GM12874 (cell line): ENCODE results near the gene GRAP2.

Experiments used
- CTCF ChIP-seq: IDR thresholded peaks from 2 replicates; pipeline ENCODE4 v1.5.1; 2011; ENCODE audit warnings: low read depth, mild to moderate bottlenecking, control low read depth, low read length, moderate library complexity; ENCODE audit not compliant: insufficient read depth

Gene GRAP2

GRCh38 chr22:39980596-39980995 lies 79.7 kb downstream of the GRAP2 start:
- no peak for TF ChIP-seq CTCF

GRCh38 chr22:39983346-39983745 lies 82.5 kb downstream of the GRAP2 start:
- no peak for TF ChIP-seq CTCF

- TF ChIP-seq CTCF = no peak
Measured at GRCh38 chr22:39984006-39984405, 83.1 kb downstream of the GRAP2 start.

DNA sequence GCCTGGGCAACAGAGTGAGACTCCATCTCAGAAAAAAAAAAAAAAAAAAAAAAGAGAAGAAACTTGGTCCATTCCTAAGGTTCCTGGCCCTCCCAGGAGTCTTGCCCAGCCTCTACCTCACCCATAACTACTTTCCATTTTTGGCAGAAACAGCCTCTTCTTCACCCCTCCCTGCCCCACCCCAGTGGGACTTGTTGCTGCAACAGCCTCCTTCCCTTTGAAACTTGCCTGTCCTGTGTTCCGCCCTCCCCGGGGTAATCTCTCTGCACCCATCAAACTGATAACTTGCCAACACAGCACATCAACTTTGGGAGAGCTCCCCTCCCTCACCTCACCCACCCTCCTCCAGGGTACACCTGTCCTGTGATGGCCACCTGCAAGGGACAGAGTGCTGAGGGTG lies 83.9 kb downstream of the GRAP2 start:
- TF ChIP-seq CTCF = no peak

DNA sequence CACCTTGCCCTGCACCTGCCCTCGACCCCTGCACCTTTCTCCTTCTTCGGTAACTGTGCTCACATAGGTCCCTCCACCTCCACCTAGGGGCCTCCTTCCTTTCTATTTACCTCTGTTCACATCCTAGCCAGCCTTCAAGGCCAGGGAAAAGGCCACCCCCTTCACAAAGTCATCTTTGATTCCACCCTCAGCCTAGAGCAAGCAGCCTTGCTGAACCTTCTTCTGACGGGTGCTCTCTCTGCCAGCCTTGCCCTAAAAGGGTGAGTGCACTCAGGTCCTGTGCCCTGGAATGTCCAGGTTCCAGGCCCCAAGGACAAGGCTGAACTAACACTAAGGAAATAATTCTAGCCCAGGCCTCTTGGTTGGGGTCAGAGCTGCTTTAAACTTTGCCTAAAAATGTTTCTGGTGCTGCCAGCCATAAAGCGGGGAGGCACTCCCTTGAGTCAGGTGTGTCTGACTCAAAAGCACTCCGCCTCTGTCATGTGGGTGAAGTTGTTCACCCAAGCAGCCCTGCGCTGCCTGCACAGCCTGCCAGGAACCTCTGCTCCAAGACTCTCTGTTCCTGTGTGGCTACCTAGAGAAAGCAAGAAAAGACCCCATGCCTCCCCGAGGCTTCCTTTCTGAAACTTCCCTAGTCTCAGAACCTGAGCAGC lies 84.6 kb downstream of the GRAP2 start:
- TF ChIP-seq CTCF = no peak

DNA sequence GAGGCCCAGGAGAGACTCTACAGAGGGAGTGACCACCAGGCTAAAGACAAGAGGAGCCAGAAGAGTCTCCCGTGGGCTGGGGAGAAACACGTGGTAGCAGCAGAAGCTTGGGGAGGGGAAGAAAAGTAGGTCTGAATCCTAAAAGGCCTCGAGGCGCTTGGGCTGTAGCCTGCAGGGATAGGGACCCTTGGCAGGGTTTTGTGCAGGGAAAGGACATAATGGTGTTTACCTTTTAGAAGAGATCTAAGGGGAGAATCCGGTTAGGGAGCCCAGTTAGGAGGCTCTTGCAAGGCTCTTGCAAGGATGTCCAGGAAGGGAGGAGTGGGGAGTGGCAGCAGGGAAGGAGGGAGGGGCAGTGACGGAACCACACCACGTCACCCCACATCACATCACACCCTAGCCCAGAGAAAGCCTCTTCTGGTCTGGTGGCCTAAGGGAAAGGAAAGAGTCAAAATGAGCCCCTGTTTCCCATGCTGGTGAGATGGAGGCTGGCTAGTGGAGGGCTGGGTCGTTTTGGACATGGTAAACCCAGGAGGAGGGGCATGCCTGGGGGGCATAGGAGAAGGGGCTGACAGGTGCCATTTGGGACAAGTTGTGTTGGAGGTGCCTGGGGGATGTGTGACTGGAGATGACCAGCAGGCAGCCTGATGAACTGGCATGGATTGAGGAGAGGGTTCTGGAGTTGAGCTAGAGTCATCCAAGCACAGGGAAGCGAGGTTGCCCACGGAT lies 87.7 kb downstream of the GRAP2 start:
- TF ChIP-seq CTCF = no peak

GRCh38 chr22:39989633-39990032 lies 88.7 kb downstream of the GRAP2 start:
- TF ChIP-seq CTCF = no peak
